ENCODE measurements around the gene NADK2.

Gene NADK2

DNA sequence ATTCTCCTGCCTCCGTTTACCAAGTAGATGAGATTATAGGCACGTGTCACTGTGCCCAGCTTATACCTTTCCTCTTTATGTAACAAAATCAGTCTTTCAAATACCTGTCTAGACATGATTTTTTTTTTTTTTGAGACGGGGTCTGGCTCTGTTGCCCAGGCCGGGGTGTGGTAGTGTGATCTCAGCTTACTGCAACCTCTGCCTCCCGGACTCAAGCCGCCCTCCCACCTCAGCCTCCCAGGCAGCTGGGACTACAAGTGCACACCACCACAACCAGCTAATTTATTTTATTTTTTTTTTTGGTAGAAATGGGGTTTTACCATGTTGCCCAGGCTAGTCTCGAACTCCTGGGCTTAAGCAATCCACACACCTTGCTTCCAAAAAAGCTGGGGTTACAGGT lies 13.2 kb downstream of the NADK2 start:
- Mint-ChIP-seq H3K36me3 (ENCODE audit: low read depth) (peaks cover 11% of the 10 kb centered on the region), H3K27me3 (ENCODE audit: low read depth) (no peaks in the 10 kb centered on the region), H3K4me3 (no peak overlapping the region), H3K4me1 (peaks cover 20% of the 10 kb centered on the region), H3K27ac (no peak overlapping the region), H3K9me3 (no peaks in the 10 kb centered on the region)
- TF ChIP-seq, protein P1, sequence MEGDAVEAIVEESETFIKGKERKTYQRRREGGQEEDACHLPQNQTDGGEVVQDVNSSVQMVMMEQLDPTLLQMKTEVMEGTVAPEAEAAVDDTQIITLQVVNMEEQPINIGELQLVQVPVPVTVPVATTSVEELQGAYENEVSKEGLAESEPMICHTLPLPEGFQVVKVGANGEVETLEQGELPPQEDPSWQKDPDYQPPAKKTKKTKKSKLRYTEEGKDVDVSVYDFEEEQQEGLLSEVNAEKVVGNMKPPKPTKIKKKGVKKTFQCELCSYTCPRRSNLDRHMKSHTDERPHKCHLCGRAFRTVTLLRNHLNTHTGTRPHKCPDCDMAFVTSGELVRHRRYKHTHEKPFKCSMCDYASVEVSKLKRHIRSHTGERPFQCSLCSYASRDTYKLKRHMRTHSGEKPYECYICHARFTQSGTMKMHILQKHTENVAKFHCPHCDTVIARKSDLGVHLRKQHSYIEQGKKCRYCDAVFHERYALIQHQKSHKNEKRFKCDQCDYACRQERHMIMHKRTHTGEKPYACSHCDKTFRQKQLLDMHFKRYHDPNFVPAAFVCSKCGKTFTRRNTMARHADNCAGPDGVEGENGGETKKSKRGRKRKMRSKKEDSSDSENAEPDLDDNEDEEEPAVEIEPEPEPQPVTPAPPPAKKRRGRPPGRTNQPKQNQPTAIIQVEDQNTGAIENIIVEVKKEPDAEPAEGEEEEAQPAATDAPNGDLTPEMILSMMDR (IDR thresholded peaks at IDR 0.05; ENCODE audit: unreplicated experiment in 3 of 3), result no peak

DNA sequence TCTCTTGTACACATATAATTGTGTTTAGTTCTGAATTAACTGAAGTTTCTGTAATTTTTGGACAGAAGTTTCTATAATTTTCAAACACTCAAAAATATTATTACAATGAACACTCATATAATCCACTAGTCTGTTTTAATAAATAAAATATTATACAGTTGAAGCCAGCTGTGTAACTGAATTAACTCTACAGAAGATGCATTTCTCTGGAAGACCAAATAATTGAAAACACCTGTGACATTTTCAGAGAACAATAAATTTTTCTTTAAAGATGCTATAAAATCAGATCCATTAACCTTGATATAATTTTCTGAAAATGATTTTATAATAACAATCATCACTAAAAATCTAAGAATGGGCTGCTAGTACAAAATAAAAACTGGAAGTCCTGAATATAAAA lies 14.7 kb downstream of the NADK2 start:
- Mint-ChIP-seq H3K4me1 (peaks cover 20% of the 10 kb centered on the region), H3K36me3 (ENCODE audit: low read depth) (peaks cover 11% of the 10 kb centered on the region), H3K4me3 (no peak overlapping the region), H3K9me3 (no peaks in the 10 kb centered on the region), H3K27ac (no peak overlapping the region), H3K27me3 (ENCODE audit: low read depth) (no peaks in the 10 kb centered on the region)
- TF ChIP-seq, protein P1 (IDR thresholded peaks at IDR 0.05; ENCODE audit: unreplicated experiment in 3 of 3), result no peak

DNA sequence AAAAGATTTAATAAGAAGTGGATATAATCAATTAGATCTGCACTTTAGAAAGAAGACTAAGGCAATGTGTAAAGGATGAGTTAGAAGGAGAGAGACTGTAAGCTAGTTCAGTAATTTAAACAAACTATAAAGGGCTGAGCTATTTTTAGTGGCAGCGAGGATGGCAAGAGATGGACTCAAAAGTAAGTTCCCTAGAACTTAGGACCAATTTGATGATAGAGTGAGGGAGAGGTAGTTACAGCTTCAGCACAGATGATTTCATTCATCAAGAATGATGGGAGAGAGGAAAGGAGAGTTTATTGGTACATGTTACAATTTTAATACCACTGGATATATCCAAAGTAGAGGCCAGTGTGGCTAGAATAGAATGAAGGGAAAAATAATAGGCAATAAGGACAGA lies 19.1 kb downstream of the NADK2 start:
- no peak overlapping the region for H3K27ac Mint-ChIP-seq
- no peak overlapping the region for H3K4me3 Mint-ChIP-seq
- no peaks in the 10 kb centered on the region for H3K9me3 Mint-ChIP-seq
- H3K27me3 Mint-ChIP-seq (ENCODE audit: low read depth), result no peaks in the 10 kb centered on the region
- TF ChIP-seq, protein P1 (IDR thresholded peaks at IDR 0.05; ENCODE audit: unreplicated experiment in 3 of 3), result no peak
- peaks cover 36% of the 10 kb centered on the region for H3K36me3 Mint-ChIP-seq (ENCODE audit: low read depth)
- peaks cover 7% of the 10 kb centered on the region for H3K4me1 Mint-ChIP-seq

DNA sequence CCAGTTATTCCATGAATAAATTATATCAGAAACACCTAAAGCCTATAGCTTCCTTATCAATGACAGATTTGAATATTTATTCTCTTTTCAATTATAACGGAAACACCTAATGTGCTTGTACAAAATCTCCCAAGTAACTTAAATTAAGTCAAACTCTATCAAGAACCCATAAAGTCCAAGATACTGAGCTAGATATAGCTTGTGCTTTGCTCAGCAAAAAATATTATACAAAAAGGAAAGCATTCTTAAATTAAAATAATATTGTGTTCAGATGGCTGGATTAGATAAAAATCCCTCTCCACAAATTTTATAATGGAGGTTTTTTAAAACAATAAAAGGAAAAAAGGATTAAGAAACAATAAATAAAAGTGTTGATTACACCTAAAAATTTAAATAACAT lies 23.7 kb downstream of the NADK2 start:
- TF ChIP-seq, protein P1 (IDR thresholded peaks at IDR 0.05; ENCODE audit: unreplicated experiment in 3 of 3), result no peak
- Mint-ChIP-seq H3K4me3 (no peak overlapping the region), H3K4me1 (peaks cover 7% of the 10 kb centered on the region), H3K27ac (no peak overlapping the region), H3K9me3 (no peaks in the 10 kb centered on the region), H3K27me3 (ENCODE audit: low read depth) (no peaks in the 10 kb centered on the region), H3K36me3 (ENCODE audit: low read depth) (peaks cover 51% of the 10 kb centered on the region)

DNA sequence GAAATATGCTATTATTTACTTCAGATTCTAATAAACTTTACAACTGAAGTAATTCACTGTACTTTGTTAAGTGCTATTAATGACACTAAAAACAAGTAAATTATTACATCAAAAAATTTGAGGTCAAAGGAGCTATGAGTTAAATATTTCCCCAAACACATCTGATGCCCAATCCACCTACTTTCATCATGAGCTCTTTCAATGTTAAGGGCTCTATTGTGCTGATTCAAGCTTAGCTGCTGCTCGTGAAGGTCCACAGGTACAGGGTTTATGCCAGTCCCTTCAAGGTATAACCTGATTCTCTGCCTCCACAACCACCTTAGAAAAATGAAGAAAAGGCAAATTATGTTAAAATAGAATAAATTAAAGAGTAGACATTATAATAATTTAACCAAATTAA lies 24.2 kb downstream of the NADK2 start:
- no peaks in the 10 kb centered on the region for H3K9me3 Mint-ChIP-seq
- peaks cover 7% of the 10 kb centered on the region for H3K4me1 Mint-ChIP-seq
- TF ChIP-seq, protein P1 (IDR thresholded peaks at IDR 0.05; ENCODE audit: unreplicated experiment in 3 of 3), result no peak
- peaks cover 53% of the 10 kb centered on the region for H3K36me3 Mint-ChIP-seq (ENCODE audit: low read depth)
- no peak overlapping the region for H3K27ac Mint-ChIP-seq
- no peaks in the 10 kb centered on the region for H3K27me3 Mint-ChIP-seq (ENCODE audit: low read depth)
- no peak overlapping the region for H3K4me3 Mint-ChIP-seq

DNA sequence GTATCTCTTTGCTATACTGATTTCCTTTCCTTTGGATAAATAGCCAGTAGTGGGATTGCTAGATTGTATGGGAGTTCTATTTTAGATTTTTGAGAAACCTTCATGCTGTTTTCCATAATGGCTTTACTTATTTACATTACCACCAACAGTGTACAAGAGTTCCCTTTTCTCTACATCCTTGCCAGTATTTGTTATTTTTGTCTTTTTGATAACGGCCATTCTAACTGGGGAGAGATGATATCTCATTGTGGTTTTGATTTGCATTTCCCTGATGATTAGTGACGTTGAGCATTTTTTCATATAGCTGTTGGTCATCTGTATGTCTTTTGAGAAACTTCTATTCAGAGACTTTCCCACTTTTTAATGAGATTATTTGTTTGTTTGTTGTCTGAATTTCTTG lies 25.8 kb downstream of the NADK2 start:
- no peak overlapping the region for H3K4me3 Mint-ChIP-seq
- peaks cover under 1% of the 10 kb centered on the region for H3K4me1 Mint-ChIP-seq
- no peaks in the 10 kb centered on the region for H3K27me3 Mint-ChIP-seq (ENCODE audit: low read depth)
- TF ChIP-seq, protein P1 (IDR thresholded peaks at IDR 0.05; ENCODE audit: unreplicated experiment in 3 of 3), result no peak
- H3K27ac Mint-ChIP-seq, result no peak overlapping the region
- no peaks in the 10 kb centered on the region for H3K9me3 Mint-ChIP-seq
- peaks cover 52% of the 10 kb centered on the region for H3K36me3 Mint-ChIP-seq (ENCODE audit: low read depth)
